ENCODE results near the gene DNAJC15. TPM values are rescaled to one million over a fixed set of nuclear protein-coding genes. Genes with fewer than 3 reads are reported as not detected.

Gene DNAJC15
- total RNA-seq, 4 donors from 2014 or later = 1.6 to 8.4 (median 4.1) TPM

- 79 to 82% methylated on average over 11 of the region's 11 CpGs for WGBS, 2 donors
- H3K4me3 ChIP-seq (ENCODE audit: low read depth, poor library complexity, severe bottlenecking) = no peak overlapping the region
- no peak for TF ChIP-seq CTCF (IDR thresholded peaks at IDR 0.05)
- TF ChIP-seq POLR2A (IDR thresholded peaks at IDR 0.05) = no peak
- DNase-seq (ENCODE audit: low spot score in 2 of 2) = no peak
- intact Hi-C loops (cut with DNase I; ENCODE audit: low total_unique reads) = no loop called here
These were observed 1.3 kb upstream of the DNAJC15 start for GRCh38 chr13:43021926-43022670.

GRCh38 chr13:43022934-43023288, 475 bp upstream of the DNAJC15 start:
- WGBS, 2 donors = 51 to 55% methylated on average over 12 of the region's 12 CpGs
- peak overlapping the region; percentile 89 for H3K4me3 ChIP-seq (ENCODE audit: low read depth, poor library complexity, severe bottlenecking)
- TF ChIP-seq CTCF (IDR thresholded peaks at IDR 0.05) (no peak), POLR2A (IDR thresholded peaks at IDR 0.05) (no peak)
- intact Hi-C loops (cut with DNase I; ENCODE audit: low total_unique reads) = no loop called here
- DNase-seq (ENCODE audit: low spot score in 2 of 2) = no peak

GRCh38 chr13:43026262-43026661, 2.9 kb downstream of the DNAJC15 start:
- TF ChIP-seq CTCF (IDR thresholded peaks at IDR 0.05) (no peak), POLR2A (IDR thresholded peaks at IDR 0.05) (no peak)
- no peak overlapping the region for H3K4me3 ChIP-seq (ENCODE audit: low read depth, poor library complexity, severe bottlenecking)
- 35 to 62% methylated on average over 2 of the region's 2 CpGs for WGBS, 2 donors
- no peak for DNase-seq (ENCODE audit: low spot score in 2 of 2)
- intact Hi-C loops (cut with DNase I; ENCODE audit: low total_unique reads) = no loop called here

- no peak for DNase-seq (ENCODE audit: low spot score in 2 of 2)
- TF ChIP-seq POLR2A (IDR thresholded peaks at IDR 0.05) = no peak
- TF ChIP-seq CTCF (IDR thresholded peaks at IDR 0.05) = no peak
- intact Hi-C loops (cut with DNase I; ENCODE audit: low total_unique reads) = no loop called here
- no peak overlapping the region for H3K4me3 ChIP-seq (ENCODE audit: low read depth, poor library complexity, severe bottlenecking)
- WGBS, 2 donors = 92 to 94% methylated on average over 4 of the region's 4 CpGs
These were observed 7.2 kb downstream of the DNAJC15 start for GRCh38 chr13:43030548-43030947.

GRCh38 chr13:43031881-43032280, 8.5 kb downstream of the DNAJC15 start:
- 79 to 85% methylated on average over 4 of the region's 4 CpGs for WGBS, 2 donors
- H3K4me3 ChIP-seq (ENCODE audit: low read depth, poor library complexity, severe bottlenecking) = no peak overlapping the region
- TF ChIP-seq POLR2A (IDR thresholded peaks at IDR 0.05) (no peak), CTCF (IDR thresholded peaks at IDR 0.05) (no peak)
- intact Hi-C loops (cut with DNase I; ENCODE audit: low total_unique reads) = no loop called here
- DNase-seq (ENCODE audit: low spot score in 2 of 2) = no peak

- DNase-seq (ENCODE audit: low spot score in 2 of 2) = no peak
- 95 to 97% methylated on average over 3 of the region's 3 CpGs for WGBS, 2 donors
- intact Hi-C loops (cut with DNase I; ENCODE audit: low total_unique reads) = no loop called here
- no peak overlapping the region for H3K4me3 ChIP-seq (ENCODE audit: low read depth, poor library complexity, severe bottlenecking)
- TF ChIP-seq CTCF (IDR thresholded peaks at IDR 0.05) (no peak), POLR2A (IDR thresholded peaks at IDR 0.05) (no peak)
These were observed 9.7 kb downstream of the DNAJC15 start for GRCh38 chr13:43033038-43033437.

Data from lower leg skin (tissue), 4 donors.